ENCODE results near the gene FBXO31. TPM values are rescaled to one million over a fixed set of nuclear protein-coding genes. Genes with fewer than 3 reads are reported as not detected.

FBXO31 gene
- total and polyA plus RNA-seq, 12 donors: 15.1 to 94.3 (median 72.4) TPM

DNA sequence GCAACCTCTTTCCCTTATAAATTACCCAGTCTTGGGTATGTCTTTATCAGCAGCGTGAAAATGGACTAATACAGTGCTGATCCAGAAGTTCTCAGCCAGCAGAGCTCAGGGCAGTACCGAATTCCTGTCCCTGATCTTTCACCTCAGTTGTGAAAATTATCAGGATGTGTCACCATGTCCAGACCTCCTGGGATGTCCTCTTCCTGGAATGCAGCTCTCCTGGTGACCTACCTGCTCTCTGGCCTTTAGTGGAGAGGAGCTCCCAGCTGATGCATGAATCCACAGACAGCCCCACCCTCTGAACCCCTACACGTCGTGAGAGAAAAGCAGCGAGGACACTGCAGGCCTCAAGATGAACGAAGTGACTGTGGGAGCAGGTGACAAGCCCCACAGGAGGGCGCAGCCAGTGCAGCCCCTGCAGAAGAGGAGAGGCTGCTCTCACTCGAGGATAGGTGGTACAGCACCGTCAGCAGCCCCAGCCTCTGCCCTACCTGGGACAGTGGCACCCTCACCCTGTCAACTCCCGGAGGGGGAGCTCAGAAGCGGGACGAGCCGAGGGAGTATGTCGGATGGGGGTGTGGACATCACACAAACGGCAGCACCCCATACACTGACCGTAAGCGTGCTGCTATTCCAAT lies 44.4 kb downstream of the FBXO31 start:
- no peaks in the 10 kb centered on the region for H3K9me3 ChIP-seq
- peaks cover 0 to 92% (median 60%) of the 10 kb centered on the region in 9 donors for H3K36me3 ChIP-seq
- H3K27ac ChIP-seq: no peak overlapping the region
- DNase-seq (no peak), ATAC-seq (no peak)
- H3K4me3 ChIP-seq: no peak overlapping the region
- no peaks in the 10 kb centered on the region for H3K27me3 ChIP-seq
- peaks cover 0 to 5% (median 2%) of the 10 kb centered on the region in 9 donors for H3K4me1 ChIP-seq
- TF ChIP-seq, protein P1, sequence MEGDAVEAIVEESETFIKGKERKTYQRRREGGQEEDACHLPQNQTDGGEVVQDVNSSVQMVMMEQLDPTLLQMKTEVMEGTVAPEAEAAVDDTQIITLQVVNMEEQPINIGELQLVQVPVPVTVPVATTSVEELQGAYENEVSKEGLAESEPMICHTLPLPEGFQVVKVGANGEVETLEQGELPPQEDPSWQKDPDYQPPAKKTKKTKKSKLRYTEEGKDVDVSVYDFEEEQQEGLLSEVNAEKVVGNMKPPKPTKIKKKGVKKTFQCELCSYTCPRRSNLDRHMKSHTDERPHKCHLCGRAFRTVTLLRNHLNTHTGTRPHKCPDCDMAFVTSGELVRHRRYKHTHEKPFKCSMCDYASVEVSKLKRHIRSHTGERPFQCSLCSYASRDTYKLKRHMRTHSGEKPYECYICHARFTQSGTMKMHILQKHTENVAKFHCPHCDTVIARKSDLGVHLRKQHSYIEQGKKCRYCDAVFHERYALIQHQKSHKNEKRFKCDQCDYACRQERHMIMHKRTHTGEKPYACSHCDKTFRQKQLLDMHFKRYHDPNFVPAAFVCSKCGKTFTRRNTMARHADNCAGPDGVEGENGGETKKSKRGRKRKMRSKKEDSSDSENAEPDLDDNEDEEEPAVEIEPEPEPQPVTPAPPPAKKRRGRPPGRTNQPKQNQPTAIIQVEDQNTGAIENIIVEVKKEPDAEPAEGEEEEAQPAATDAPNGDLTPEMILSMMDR (IDR thresholded peaks at IDR 0.05): no peak
- intact Hi-C loops (cut with DNase I): no loop called here
- WGBS, 2 donors: 91 to 92% methylated on average over 17 of the region's 17 CpGs

DNA sequence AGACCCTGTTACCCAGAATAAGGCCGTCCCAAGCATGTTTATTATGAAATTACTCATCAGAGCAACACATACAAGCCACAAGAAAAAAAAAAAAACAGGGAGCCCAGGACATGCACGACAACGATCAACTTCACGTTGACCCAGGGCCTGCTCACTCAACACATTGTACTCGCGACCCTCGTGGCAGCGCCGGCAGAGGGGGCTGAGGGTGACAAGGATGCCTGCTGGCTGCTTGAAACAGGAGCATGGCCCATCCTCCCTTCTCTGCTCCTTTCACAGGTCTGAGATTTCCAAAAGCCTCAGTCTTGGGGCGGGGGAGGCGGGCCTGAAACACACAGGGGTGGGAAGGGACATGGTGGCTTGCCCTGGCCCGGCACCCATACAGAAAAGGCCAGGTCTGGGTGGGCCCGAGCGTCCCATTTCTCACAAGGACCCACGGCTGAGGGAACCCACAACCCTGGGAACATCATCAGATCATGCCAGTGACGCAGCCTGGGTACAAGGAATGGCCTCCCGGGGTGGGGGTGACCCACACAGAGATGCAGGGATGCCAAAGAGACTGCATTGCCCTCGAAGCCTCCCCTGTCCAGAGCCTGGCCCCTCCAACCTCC lies 45.3 kb downstream of the FBXO31 start:
- DNase-seq: no peak
- WGBS, 2 donors: 91% methylated on average over 18 of the region's 18 CpGs
- H3K27ac ChIP-seq: no peak overlapping the region

DNA sequence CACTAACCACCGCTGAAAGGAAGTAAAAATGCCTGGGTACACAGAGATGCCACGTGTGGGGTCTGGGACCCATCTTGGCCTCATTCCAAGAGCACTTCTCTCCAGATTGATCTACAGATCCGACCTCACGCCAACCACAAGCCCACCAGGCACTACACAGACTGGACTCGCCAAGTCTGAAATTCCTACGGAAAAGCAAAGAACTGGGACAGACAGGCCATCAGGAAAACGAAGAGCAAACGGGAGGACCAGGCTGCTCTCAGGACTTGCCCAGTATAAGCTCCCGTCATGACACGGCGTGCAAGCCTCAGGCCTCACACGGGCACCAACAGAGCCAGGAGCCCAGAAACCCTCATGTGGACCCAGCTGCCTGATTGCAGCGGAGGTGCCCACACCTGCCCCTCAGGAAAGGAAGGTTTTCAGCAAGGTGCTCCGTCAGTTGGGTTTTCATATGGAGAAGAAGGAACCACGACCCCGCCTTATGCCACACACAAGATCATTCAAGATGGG lies 46.3 kb downstream of the FBXO31 start:
- H3K27me3 ChIP-seq: no peaks in the 10 kb centered on the region

More for the DNA sequence above, 45.3 kb downstream of the FBXO31 start:
- peaks cover 0 to 92% (median 62%) of the 10 kb centered on the region in 9 donors for H3K36me3 ChIP-seq
- H3K9me3 ChIP-seq: no peaks in the 10 kb centered on the region
- H3K4me1 ChIP-seq: no peaks in the 10 kb centered on the region
- H3K4me3 ChIP-seq: no peak overlapping the region
- TF ChIP-seq, protein P1 (IDR thresholded peaks at IDR 0.05): no peak
- no peak for ATAC-seq
- no peaks in the 10 kb centered on the region for H3K27me3 ChIP-seq
- intact Hi-C loops (cut with DNase I): no loop called here

More for the DNA sequence above, 46.3 kb downstream of the FBXO31 start:
- H3K27ac ChIP-seq: no peak overlapping the region
- H3K4me3 ChIP-seq: no peak overlapping the region
- DNase-seq: no peak
- H3K4me1 ChIP-seq: peaks cover 0 to 1% (median 0%) of the 10 kb centered on the region in 9 donors
- 82 to 83% methylated on average over 16 of the region's 16 CpGs for WGBS, 2 donors
- peaks cover 0 to 90% (median 58%) of the 10 kb centered on the region in 9 donors for H3K36me3 ChIP-seq
- H3K9me3 ChIP-seq: no peaks in the 10 kb centered on the region
- no peak for ATAC-seq
- intact Hi-C loops (cut with DNase I): no loop called here
- TF ChIP-seq, protein P1 (IDR thresholded peaks at IDR 0.05): no peak

All from heart right ventricle (tissue), 16 donors.